G401.6 (cell line): ENCODE measurements around the gene SLC30A7.
"Not testable (repeated sequence)": the region's sequence is repeated elsewhere in the genome, so short reads cannot be mapped to it uniquely, and the experiment has no call there.

Experiments used
- FAIRE-seq: peaks from 2 replicates; lab custom pipeline; 2012; peaks lifted over from hg19 to GRCh38; lab: Jason Lieb, UNC

SLC30A7 gene

GRCh38 chr1:100936194-100936967 lies 40.5 kb downstream of the SLC30A7 start:
- no peak for FAIRE-seq

GRCh38 chr1:100941098-100941527 lies 45.2 kb downstream of the SLC30A7 start:
- FAIRE-seq, result no peak

- no peak for FAIRE-seq
Observed at GRCh38 chr1:100941580-100942216, 45.8 kb downstream of the SLC30A7 start.

GRCh38 chr1:100942304-100943046 lies 46.6 kb downstream of the SLC30A7 start:
- FAIRE-seq, result no peak

GRCh38 chr1:100943533-100943932 lies 47.6 kb downstream of the SLC30A7 start:
- FAIRE-seq, result no peak

- FAIRE-seq, result not testable (repeated sequence)
Observed at GRCh38 chr1:100946064-100946463, 50.2 kb downstream of the SLC30A7 start.

GRCh38 chr1:100947816-100948215 lies 51.9 kb downstream of the SLC30A7 start:
- FAIRE-seq, result not testable (repeated sequence)

GRCh38 chr1:100948721-100949405 lies 53.0 kb downstream of the SLC30A7 start:
- not testable (repeated sequence) for FAIRE-seq

- FAIRE-seq, result not testable (repeated sequence)
Observed at GRCh38 chr1:100949515-100950158, 53.7 kb downstream of the SLC30A7 start.

GRCh38 chr1:100950337-100950736 lies 54.4 kb downstream of the SLC30A7 start:
- FAIRE-seq, result no peak

GRCh38 chr1:100950781-100951180 lies 54.9 kb downstream of the SLC30A7 start:
- no peak for FAIRE-seq

- no peak for FAIRE-seq
Observed at GRCh38 chr1:100952104-100952745, 56.3 kb downstream of the SLC30A7 start.

- FAIRE-seq, result not testable (repeated sequence)
Observed at GRCh38 chr1:100952970-100953369, 57.1 kb downstream of the SLC30A7 start.

GRCh38 chr1:100953960-100954730 lies 58.3 kb downstream of the SLC30A7 start:
- no peak for FAIRE-seq

- FAIRE-seq, result no peak
Observed at GRCh38 chr1:100955322-100955721, 59.4 kb downstream of the SLC30A7 start.

- no peak for FAIRE-seq
Observed at GRCh38 chr1:100959502-100960060, 63.7 kb downstream of the SLC30A7 start.

- no peak for FAIRE-seq
Observed at GRCh38 chr1:100960098-100960497, 64.2 kb downstream of the SLC30A7 start.

- FAIRE-seq, result no peak
Observed at GRCh38 chr1:100968621-100969020, 72.7 kb downstream of the SLC30A7 start.

- no peak for FAIRE-seq
Observed at GRCh38 chr1:100969327-100969726, 73.4 kb downstream of the SLC30A7 start.

- no peak for FAIRE-seq
Observed at GRCh38 chr1:100971021-100971420, 75.1 kb downstream of the SLC30A7 start.
